HCT116 (cell line): Measurements from ENCODE around the gene FAM181B. TPM values are rescaled to one million over a fixed set of nuclear protein-coding genes. Genes with fewer than 3 reads are reported as not detected.

Experiments used
- ATAC-seq: fragments of 200-7000 bp; cut with Tn5 transposase; 2 replicates; pipeline ENCODE4 v1.9.1; 2020; ENCODE audit warnings: mild to moderate bottlenecking, moderate library complexity
- BruUV-seq: library from RNA; stranded (reverse); fragments of 400-500 nt; replicated peaks from 2 replicates; lab custom pipeline; 2021; lab: Mats Ljungman, UMichigan
- CTCF ChIA-PET: fragments of 300-600 bp; sonication (Branson Sonifier 250); formaldehyde crosslinking; loops from one replicate; lab custom pipeline; 2021; ENCODE audit warnings: antibody characterized with exemption; lab: Charles Lee
- POLR2A ChIA-PET: fragments of 300-600, 350-600 bp; sonication (Branson Sonifier 250); formaldehyde crosslinking; loops from one replicate; lab custom pipeline; 2021; ENCODE audit warnings: antibody characterized with exemption; lab: Charles Lee
- RAD21 ChIA-PET, 2 experiments: fragments of 300-600 bp; sonication (Branson Sonifier 250); formaldehyde crosslinking; loops; one replicate each; lab custom pipeline; 2023; ENCODE audit warnings: low total read pairs in 2 of 2; ENCODE audit not compliant: uncharacterized antibody in 2 of 2, unreplicated experiment in 2 of 2, low non-redundant PET in 1 of 2; lab: Charles Lee
- DNase-seq: peaks from one replicate; pipeline ENCODE4 v3.0.0-alpha.2; 2010; ENCODE audit warnings: low read depth, low spot score
- H2AFZ ChIP-seq: fragments of 200-600 bp; shearing (Covaris generic), sonication (generic); 2 replicates; pipeline ENCODE4 v1.6.1; 2017; ENCODE audit warnings: low read depth, mixed run types, mixed read lengths, antibody characterized with exemption, low read length; ENCODE audit not compliant: poor library complexity, severe bottlenecking
- H3K27ac ChIP-seq: 2 replicates; pipeline ENCODE4 v1.5.1; 2012; ENCODE audit warnings: low read depth, low read length
- H3K27me3 ChIP-seq: fragments of 200-600 bp; sonication (generic); 2 replicates; pipeline ENCODE4 v1.6.1; 2016; ENCODE audit warnings: mixed run types, low read length, mixed read lengths; ENCODE audit not compliant: insufficient read depth
- H3K36me3 ChIP-seq, 2 experiments: fragments of 200-500 bp in 1 of 2; fragments of 200-600 bp in 1 of 2; sonication (Bioruptor generic) in 1 of 2; sonication (generic) in 1 of 2; 2 replicates each; pipeline versions ENCODE4 v1.5.1 to v1.6.1; 2014 to 2016; ENCODE audit warnings: low read length in 2 of 2, inconsistent platforms in 1 of 2, mixed read lengths in 1 of 2, mixed run types in 1 of 2; ENCODE audit not compliant: insufficient read depth in 2 of 2, control insufficient read depth in 1 of 2
- H3K4me1 ChIP-seq, 2 experiments: fragments of 200-600 bp in 1 of 2; sonication (generic) in 1 of 2; 2 replicates each; pipeline versions ENCODE4 v1.5.1 to v1.6.1; 2012 to 2017; ENCODE audit warnings: low read length in 2 of 2, inconsistent platforms in 1 of 2, mild to moderate bottlenecking in 1 of 2, mixed read lengths in 1 of 2, mixed run types in 1 of 2, moderate library complexity in 1 of 2; ENCODE audit not compliant: insufficient read depth in 2 of 2, control insufficient read depth in 1 of 2
- H3K4me2 ChIP-seq: fragments of 200-600 bp; sonication (generic); 2 replicates; pipeline ENCODE4 v1.6.1; 2017; ENCODE audit warnings: mixed run types, low read length, mixed read lengths
- H3K4me3 ChIP-seq, 2 experiments: fragments of 200-600 bp in 1 of 2; sonication (generic) in 1 of 2; replicated peaks in 1 of 2; 2 replicates each; pipeline ENCODE4 v1.5.1; 2011 to 2016; ENCODE audit warnings: low read length in 2 of 2, control low read depth in 1 of 2, low read depth in 1 of 2, mild to moderate bottlenecking in 1 of 2, mixed read lengths in 1 of 2, mixed run types in 1 of 2
- H3K79me2 ChIP-seq: fragments of 200-600 bp; sonication (generic); 2 replicates; pipeline ENCODE4 v1.6.1; 2017; ENCODE audit warnings: mild to moderate bottlenecking, mixed run types, low read length, moderate library complexity, mixed read lengths; ENCODE audit not compliant: insufficient read depth
- H3K9ac ChIP-seq: fragments of 200-600 bp; sonication (generic); 2 replicates; pipeline ENCODE4 v1.6.1; 2016; ENCODE audit warnings: low read length, mixed read lengths
- H3K9me2 ChIP-seq: fragments of 200-600 bp; sonication (generic), shearing (Covaris generic); 2 replicates; pipeline ENCODE4 v1.6.1; 2017; ENCODE audit warnings: mixed run types, mild to moderate bottlenecking, moderate library complexity; ENCODE audit not compliant: insufficient read depth
- H3K9me3 ChIP-seq, 2 experiments: fragments of 200-500 bp in 1 of 2; fragments of 200-600 bp in 1 of 2; sonication (Bioruptor generic) in 1 of 2; sonication (generic) in 1 of 2; 2 replicates each; pipeline ENCODE4 v1.6.1; 2014 to 2017; ENCODE audit warnings: low read length in 2 of 2, mixed read lengths in 2 of 2, inconsistent platforms in 1 of 2, low read depth in 1 of 2, mild to moderate bottlenecking in 1 of 2, mixed run types in 1 of 2, moderate library complexity in 1 of 2; ENCODE audit not compliant: control insufficient read depth in 1 of 2, insufficient read depth in 1 of 2
- H4K20me1 ChIP-seq: fragments of 200-600 bp; sonication (generic), shearing (Covaris generic); 2 replicates; pipeline ENCODE4 v1.6.1; 2017; ENCODE audit warnings: mixed run types, mild to moderate bottlenecking, moderate library complexity; ENCODE audit not compliant: insufficient read depth
- CTCF ChIP-seq, 3 experiments: fragments of 200-600 bp in 1 of 3; sonication (generic) in 1 of 3; IDR thresholded peaks in 2 of 3; conservative IDR thresholded peaks in 1 of 3; 2 replicates each; pipeline ENCODE4 v1.5.1; 2012 to 2017; ENCODE audit warnings: low read depth in 2 of 3, low read length in 2 of 3, antibody characterized with exemption in 1 of 3, borderline replicate concordance in 1 of 3, control low read depth in 1 of 3, mild to moderate bottlenecking in 1 of 3, mixed read lengths in 1 of 3, mixed run types in 1 of 3, moderate library complexity in 1 of 3; ENCODE audit not compliant: insufficient read depth in 1 of 3
- EGR1 ChIP-seq: IDR thresholded peaks from 2 replicates; pipeline ENCODE4 v1.6.1; 2012; ENCODE audit warnings: low read depth
- EZH2 ChIP-seq: fragments of 200-600 bp; sonication (generic); IDR thresholded peaks from 2 replicates; pipeline ENCODE4 v1.6.1; 2017; ENCODE audit warnings: antibody characterized with exemption, mixed run types
- MAX ChIP-seq: IDR thresholded peaks from 2 replicates; pipeline ENCODE4 v1.6.1; 2012
- POLR2A ChIP-seq: IDR thresholded peaks from 2 replicates; pipeline ENCODE4 v1.7.0; 2011; ENCODE audit warnings: borderline replicate concordance; ENCODE audit not compliant: insufficient read depth, insufficient read length; ENCODE audit errors: extremely low read depth
- RAD21 ChIP-seq: IDR thresholded peaks from 2 replicates; pipeline ENCODE4 v1.6.1; 2012; ENCODE audit warnings: low read depth, mild to moderate bottlenecking
- REST ChIP-seq: IDR thresholded peaks from 2 replicates; pipeline ENCODE4 v1.6.1; 2012; ENCODE audit warnings: low read depth
- SIN3A ChIP-seq: IDR thresholded peaks from 2 replicates; pipeline ENCODE4 v1.6.1; 2012; ENCODE audit warnings: low read depth
- ZFX ChIP-seq: fragments of 450-650 bp; IDR thresholded peaks from 2 replicates; pipeline ENCODE4 v1.6.1; 2017
- intact Hi-C: fragments of 100-400 bp; cut with micrococcal nuclease; formaldehyde crosslinking; loops from 2 replicates; pipeline ENCODE4 v1.10.0; 2022
- total RNA-seq: library from RNA; stranded (reverse); gene quantifications from one replicate; pipeline ENCODE4 v1.2.1, GENCODE V29; 2021; ENCODE audit not compliant: unreplicated experiment

The FAM181B gene
- total RNA-seq, 1 experiment from 2014 or later: not detected

- BruUV-seq: no TSS peak
- RAD21 ChIA-PET: no interaction called here
- Histone ChIP-seq H3K4me2 (no peak overlapping the region), H3K79me2 (no peaks in the 10 kb centered on the region), H3K36me3 (no peaks in the 10 kb centered on the region), H3K9me3 (no peaks in the 10 kb centered on the region), H4K20me1 (no peaks in the 10 kb centered on the region), H3K27ac (no peak overlapping the region), H3K9me2 (no peaks in the 10 kb centered on the region), H2AFZ (no peak overlapping the region), H3K9ac (no peak overlapping the region), H3K4me1 (no peaks in the 10 kb centered on the region), H3K4me3 (no peak overlapping the region), H3K27me3 (peaks cover 24% of the 10 kb centered on the region)
- ATAC-seq: no peak
- POLR2A ChIA-PET: no interaction called here
- intact Hi-C loops: no loop called here
- no peak for TF ChIP-seq MAX
- CTCF ChIA-PET: no interaction called here
- no peak for DNase-seq
Observed at GRCh38 chr11:82763167-82763566, 29.5 kb upstream of the FAM181B start.

GRCh38 chr11:82759649-82760048, 26.0 kb upstream of the FAM181B start:
- no peak overlapping the region for H3K9ac ChIP-seq
- no peaks in the 10 kb centered on the region for H4K20me1 ChIP-seq
- no peak overlapping the region for H3K27ac ChIP-seq
- no peak overlapping the region for H3K4me3 ChIP-seq
- intact Hi-C loops: no loop called here
- no peaks in the 10 kb centered on the region for H3K79me2 ChIP-seq
- POLR2A ChIA-PET: no interaction called here
- CTCF ChIA-PET: no interaction called here
- H3K36me3 ChIP-seq: no peaks in the 10 kb centered on the region
- H3K27me3 ChIP-seq: peaks cover 53% of the 10 kb centered on the region
- RAD21 ChIA-PET: no interaction called here
- ATAC-seq (no peak), DNase-seq (no peak)
- TF ChIP-seq MAX (no peak), SIN3A (no peak), EZH2 (no peak), RAD21 (no peak), REST (no peak), EGR1 (no peak), CTCF (IDR thresholded peaks at IDR 0.05 in 2 of 3, conservative IDR thresholded peaks at IDR 0.05 in 1 of 3; ENCODE audit: borderline replicate concordance in 1 of 3, insufficient read depth in 1 of 3, low read depth in 2 of 3, low read length in 2 of 3) (no peak), POLR2A (no peak), ZFX (no peak)
- BruUV-seq: no TSS peak
- no peak overlapping the region for H3K4me2 ChIP-seq
- H3K9me2 ChIP-seq: no peaks in the 10 kb centered on the region
- no peak overlapping the region for H2AFZ ChIP-seq
- H3K9me3 ChIP-seq: no peaks in the 10 kb centered on the region
- H3K4me1 ChIP-seq: no peaks in the 10 kb centered on the region
